ENCODE data around the gene IGFBPL1.
"Not testable (repeated sequence)": the region's sequence is repeated elsewhere in the genome, so short reads cannot be mapped to it uniquely, and the experiment has no call there.

Gene IGFBPL1

DNA sequence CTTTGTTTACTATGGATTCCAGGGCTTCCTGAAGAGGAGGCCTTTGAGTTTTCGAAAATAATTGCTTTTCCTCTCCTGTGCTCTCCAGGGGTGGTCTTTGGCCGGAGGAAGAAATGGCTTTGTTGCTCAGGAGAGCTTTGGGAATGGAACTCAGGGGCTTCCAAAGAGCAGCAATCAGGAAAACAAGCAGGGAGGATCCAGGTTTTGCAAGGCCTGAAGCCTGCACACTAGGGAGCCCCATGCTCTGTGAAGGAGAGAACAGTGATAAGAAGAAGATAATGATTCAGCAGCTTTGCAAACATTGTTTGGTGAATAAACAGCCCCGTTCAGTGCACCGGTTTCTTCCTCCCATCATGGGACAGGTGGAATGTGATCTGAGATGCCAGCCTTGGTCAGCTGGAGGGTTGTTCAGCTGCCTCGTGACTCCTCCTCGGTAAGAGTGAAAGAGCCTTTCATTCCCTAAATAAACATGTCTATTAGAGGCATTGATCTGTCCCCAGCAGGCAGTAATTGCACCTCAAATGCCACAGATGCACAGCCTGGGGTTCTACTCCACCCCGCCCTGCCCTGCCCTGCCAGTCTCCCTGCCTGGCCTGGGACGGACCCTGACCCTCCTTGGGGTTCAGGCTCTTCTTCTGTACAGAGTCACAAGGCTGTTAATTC, 43.3 kb downstream of the IGFBPL1 start:
- in situ Hi-C loops (cut with HindIII; ENCODE audit: low sequenced_read_pairs) = no loop called here

GRCh38 chr9:38380230-38380871, 43.9 kb downstream of the IGFBPL1 start:
- in situ Hi-C loops (cut with HindIII; ENCODE audit: low sequenced_read_pairs) = no loop called here

DNA sequence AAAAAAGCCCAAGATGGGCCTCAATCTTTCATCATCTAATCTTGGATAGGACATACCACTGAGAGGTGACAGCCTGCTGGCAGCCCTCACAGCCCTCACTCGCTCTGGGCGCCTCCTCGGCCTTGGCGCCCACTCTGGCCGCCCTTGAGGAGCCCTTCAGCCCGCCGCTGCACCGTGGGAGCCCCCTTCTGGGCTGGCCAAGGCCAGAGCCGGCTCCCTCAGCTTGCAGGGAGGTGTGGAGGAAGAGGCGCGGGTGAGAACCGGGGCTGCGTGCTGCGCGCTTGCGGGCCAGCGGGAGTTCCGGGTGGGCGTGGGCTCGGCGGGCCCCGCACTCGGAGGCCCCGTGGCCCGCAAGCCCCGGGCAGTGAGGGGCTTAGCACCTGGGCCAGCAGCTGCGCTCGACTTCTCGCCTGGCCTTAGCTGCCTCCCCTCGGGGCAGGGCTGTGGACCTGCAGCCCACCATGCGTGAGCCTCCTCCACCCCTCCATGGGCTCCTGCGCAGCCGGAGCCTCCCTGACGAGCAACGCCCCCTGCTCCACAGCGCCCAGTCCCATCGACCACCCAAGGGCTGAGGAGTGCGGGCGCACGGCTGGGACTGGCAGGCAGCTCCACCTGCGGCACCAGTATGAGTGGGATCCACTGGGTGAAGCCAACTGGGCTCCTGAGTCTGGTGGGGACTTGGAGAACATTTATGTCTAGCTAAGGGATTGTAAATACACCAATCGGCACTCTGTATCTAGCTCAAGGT, 46.7 kb downstream of the IGFBPL1 start:
- in situ Hi-C loops (cut with HindIII; ENCODE audit: low sequenced_read_pairs) = not testable (repeated sequence)

DNA sequence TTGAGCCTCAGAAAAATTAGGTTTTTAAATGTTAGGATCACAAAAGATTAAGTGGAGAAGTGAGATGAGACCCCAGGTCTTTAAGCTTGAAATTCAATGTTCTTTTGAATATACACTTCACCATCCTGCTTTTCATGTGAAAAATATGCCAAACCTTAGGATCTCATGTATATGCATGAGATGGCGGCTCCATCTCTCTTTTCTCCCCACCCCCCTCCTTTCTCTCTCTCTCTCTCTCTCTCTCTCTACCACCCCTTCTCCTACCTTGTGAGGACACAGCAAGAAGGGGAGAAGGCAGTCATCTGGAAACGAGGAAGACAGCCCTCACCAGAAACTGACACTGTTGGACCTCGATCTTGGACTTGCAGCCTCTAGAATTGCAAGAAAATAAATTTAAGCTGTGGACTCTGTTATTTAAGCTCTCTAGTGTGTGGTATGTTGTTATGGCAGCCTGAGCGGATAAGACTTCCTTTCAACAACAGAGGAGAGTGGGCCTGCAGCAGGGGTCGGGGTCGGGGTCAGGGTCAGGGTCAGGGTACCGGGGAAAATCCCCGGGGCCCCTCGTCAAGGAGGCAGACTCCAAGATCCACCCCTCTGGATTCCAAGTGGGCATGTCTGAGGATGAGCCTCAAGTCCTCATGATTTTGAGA, 48.1 kb downstream of the IGFBPL1 start:
- in situ Hi-C loops (cut with HindIII; ENCODE audit: low sequenced_read_pairs) = no loop called here

GRCh38 chr9:38375572-38375963, 48.7 kb downstream of the IGFBPL1 start:
- in situ Hi-C loops (cut with HindIII; ENCODE audit: low sequenced_read_pairs) = no loop called here

DNA sequence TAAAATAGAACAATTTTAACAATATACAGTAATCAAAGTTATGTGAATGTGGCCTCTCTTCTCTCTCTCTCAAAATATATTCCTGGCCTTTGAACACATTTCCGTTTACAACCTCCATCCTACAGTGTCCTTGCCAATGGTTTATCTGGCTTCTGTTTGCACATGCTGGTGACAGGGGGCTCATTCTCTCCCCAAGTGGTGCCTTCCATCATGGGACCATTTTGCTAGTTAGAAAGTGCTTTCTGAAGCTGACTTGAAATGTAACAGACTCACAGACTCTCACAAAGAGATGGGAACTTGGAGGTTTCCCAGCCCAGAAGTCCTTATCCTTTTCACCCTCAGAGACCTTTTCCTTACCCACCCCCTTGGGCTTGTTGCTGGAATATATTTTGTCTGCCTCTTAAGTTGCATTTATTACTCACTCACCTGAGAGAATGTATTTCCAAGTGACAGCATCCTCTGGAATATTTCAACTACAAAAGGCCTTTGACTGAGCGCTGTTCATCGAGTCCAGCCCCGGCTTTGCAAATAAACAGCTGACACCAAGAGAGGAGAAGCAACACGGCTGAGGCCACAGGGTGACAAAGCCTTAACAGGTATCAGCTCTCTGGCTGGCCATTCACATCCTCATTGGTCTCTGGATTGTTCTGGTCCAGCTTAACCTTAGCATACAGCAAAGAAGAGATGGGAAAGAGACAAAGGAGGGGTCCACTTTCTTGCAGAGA, 49.2 kb downstream of the IGFBPL1 start:
- in situ Hi-C loops (cut with HindIII; ENCODE audit: low sequenced_read_pairs) = no loop called here

DNA sequence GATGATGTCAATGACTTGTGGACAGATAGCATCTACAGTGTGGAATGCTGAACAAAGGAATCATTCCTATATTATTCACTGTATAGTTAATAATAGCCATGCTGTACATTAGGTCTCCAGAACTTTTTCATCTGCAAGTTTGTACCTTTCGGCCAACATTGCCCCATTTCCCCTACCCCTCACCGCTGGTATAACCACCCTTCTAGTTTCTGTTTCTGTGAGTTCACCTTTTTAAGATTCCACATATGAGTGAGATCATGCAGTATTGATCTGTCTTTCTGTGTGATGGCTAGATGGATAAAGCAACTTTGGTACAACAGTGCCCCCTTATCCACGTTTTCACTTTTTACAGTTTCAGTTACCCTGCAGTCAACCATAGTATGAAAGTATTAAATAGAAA, 50.6 kb downstream of the IGFBPL1 start:
- in situ Hi-C loops (cut with HindIII; ENCODE audit: low sequenced_read_pairs) = no loop called here

GRCh38 chr9:38372762-38373619, 51.3 kb downstream of the IGFBPL1 start:
- in situ Hi-C loops (cut with HindIII; ENCODE audit: low sequenced_read_pairs) = no loop called here

- in situ Hi-C loops (cut with HindIII; ENCODE audit: low sequenced_read_pairs) = no loop called here
Observed at GRCh38 chr9:38371495-38371894, 52.8 kb downstream of the IGFBPL1 start.

DNA sequence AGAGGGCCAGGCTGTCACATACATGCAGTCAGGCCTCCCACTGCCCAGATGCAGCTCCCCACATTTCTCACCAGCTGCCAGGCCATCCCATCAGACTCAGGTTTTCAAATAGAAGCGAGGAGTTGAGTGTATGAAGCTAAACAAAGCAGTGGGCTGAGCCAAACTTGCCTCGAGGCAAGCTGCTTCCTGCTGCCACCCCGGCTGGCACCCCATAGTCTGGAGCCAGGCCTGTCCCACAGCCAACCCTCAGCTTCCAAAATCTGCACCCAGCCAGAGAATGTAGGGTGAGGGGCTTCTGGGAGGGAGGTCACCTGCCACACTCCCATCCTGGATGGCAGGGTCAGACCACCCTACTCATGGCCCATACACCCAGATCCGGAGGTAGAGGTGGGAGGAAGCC, 54.1 kb downstream of the IGFBPL1 start:
- in situ Hi-C loops (cut with HindIII; ENCODE audit: low sequenced_read_pairs) = no loop called here

GRCh38 chr9:38368731-38369130, 55.5 kb downstream of the IGFBPL1 start:
- in situ Hi-C loops (cut with HindIII; ENCODE audit: low sequenced_read_pairs) = no loop called here

GRCh38 chr9:38367898-38368297, 56.4 kb downstream of the IGFBPL1 start:
- in situ Hi-C loops (cut with HindIII; ENCODE audit: low sequenced_read_pairs) = no loop called here

- in situ Hi-C loops (cut with HindIII; ENCODE audit: low sequenced_read_pairs) = no loop called here
Observed at GRCh38 chr9:38363589-38363925, 60.7 kb downstream of the IGFBPL1 start.

- in situ Hi-C loops (cut with HindIII; ENCODE audit: low sequenced_read_pairs) = no loop called here
Observed at GRCh38 chr9:38362852-38363588, 61.2 kb downstream of the IGFBPL1 start.

DNA sequence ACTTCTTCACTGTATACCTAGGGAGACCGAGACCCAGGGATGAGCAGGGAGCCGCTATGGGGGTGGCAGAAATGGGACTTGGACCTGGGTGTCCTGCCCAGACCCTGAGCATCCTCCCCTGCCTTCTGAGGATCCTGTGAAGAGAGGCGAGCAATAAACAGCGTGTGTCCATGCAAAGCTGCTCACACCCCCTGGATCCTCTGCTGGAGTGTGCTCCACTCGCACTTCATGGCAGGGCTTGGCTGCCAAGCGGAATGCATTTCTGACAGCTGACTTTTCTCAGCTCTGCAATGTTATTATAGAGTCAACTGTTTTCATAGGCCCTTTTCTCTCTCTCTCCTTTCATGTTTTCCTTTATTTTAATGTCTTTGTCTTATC, 62.8 kb downstream of the IGFBPL1 start:
- in situ Hi-C loops (cut with HindIII; ENCODE audit: low sequenced_read_pairs) = no loop called here

DNA sequence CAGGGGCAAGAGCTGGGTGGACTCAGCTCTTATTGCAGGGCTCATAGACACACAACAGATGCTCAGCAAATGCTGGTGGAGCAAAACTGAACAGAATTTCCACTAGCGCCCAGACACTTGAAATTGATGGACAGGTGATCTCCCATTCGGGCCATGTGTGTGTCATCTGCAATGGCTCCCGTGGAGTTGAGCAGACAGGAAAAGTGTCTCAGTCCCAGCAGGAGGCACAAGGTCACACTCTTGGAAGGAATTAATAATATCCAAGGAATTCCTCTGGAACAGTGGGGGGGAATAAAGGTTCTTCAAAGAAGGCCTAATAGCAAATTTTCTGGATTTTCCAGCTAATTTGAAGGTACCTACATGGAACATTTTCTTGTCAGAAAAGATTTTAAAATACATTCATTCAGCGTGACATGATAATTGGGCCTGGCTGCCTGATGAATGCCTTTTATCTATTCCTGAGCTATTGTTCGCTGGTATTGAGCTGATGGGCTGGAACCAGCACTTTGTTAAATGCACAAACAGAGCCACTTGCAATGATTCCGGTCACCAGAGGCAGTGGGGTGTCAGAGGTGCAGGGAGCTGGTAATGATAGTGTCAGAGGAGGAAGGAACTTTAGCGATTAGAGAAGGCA, 63.3 kb downstream of the IGFBPL1 start:
- in situ Hi-C loops (cut with HindIII; ENCODE audit: low sequenced_read_pairs) = no loop called here

DNA sequence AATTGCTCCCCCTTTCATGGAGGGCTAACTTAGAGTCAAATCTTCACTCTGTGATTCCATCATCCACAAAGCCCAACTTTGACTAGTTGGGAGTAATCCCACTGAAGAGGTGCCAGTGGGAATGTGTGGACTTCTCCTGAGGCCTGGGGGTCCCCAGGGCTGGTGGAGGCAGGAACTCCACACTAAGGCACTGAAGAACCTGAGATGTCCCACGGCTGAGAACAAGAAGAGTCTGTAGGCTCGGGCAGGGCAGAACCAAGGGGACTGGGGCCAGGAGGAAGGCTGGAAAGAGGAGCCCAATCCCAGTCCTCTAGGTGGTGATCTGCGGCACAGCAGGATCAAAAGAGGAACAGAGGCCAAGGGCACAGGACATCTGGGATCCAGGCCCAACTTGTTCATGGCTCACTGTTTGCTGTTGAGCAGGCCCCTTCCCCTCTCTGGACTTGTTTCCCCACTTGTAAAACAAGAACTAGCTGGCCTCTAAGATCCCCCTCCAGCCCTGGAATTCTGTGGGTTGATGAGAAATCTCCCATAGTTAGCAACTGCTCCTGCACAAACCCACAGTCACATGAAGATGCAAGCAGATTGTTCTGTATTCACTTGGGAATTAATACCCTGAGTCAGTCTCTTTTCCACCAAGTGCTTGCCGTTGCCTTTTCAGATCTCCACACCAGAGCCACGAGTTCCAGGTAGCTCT, 64.4 kb downstream of the IGFBPL1 start:
- in situ Hi-C loops (cut with HindIII; ENCODE audit: low sequenced_read_pairs) = no loop called here

GRCh38 chr9:38359297-38359653, 65.0 kb downstream of the IGFBPL1 start:
- in situ Hi-C loops (cut with HindIII; ENCODE audit: low sequenced_read_pairs) = no loop called here

Data from endothelial cell of hepatic sinusoid (primary cell).